ENCODE measurements around the gene WDR70.

Gene WDR70

GRCh38 chr5:37663538-37663937 is 284.4 kb downstream of the WDR70 start:
- ATAC-seq: no peak
- no peak for TF ChIP-seq ESRRG (CRISPR knock-in tag; IDR thresholded peaks at IDR 0.05)
- no peak for TF ChIP-seq ZNF8 (CRISPR knock-in tag; IDR thresholded peaks at IDR 0.05)
- no peak for TF ChIP-seq CSDC2 (CRISPR knock-in tag; IDR thresholded peaks at IDR 0.05)
- TF ChIP-seq, protein P1, sequence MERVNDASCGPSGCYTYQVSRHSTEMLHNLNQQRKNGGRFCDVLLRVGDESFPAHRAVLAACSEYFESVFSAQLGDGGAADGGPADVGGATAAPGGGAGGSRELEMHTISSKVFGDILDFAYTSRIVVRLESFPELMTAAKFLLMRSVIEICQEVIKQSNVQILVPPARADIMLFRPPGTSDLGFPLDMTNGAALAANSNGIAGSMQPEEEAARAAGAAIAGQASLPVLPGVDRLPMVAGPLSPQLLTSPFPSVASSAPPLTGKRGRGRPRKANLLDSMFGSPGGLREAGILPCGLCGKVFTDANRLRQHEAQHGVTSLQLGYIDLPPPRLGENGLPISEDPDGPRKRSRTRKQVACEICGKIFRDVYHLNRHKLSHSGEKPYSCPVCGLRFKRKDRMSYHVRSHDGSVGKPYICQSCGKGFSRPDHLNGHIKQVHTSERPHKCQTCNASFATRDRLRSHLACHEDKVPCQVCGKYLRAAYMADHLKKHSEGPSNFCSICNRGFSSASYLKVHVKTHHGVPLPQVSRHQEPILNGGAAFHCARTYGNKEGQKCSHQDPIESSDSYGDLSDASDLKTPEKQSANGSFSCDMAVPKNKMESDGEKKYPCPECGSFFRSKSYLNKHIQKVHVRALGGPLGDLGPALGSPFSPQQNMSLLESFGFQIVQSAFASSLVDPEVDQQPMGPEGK (CRISPR knock-in tag; IDR thresholded peaks at IDR 0.05; ENCODE audit: borderline replicate concordance): no peak

DNA sequence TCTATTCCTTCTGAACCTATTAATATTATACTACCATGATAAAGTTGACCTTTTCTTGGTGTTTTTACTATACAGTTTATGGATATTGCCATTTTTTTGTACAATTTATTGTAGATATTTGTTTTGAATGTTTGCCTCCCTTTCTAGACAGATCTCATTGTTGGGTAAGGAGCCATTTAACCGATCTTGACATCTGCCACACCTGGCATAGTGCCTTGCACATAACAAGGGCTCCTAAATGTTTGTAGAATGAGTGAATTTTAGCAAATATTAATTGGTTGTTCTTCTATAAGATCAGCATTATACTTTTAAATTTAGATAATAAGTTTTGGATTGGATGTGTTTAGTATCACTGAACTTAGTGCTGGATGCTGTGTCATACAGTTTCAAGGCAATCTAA is 285.4 kb downstream of the WDR70 start:
- TF ChIP-seq ISL1 (CRISPR knock-in tag; IDR thresholded peaks at IDR 0.05): no peak
- no peak for TF ChIP-seq CREB5 (CRISPR knock-in tag; IDR thresholded peaks at IDR 0.05; ENCODE audit: low read depth)
- no peak for TF ChIP-seq TOX (CRISPR knock-in tag; IDR thresholded peaks at IDR 0.05; ENCODE audit: borderline replicate concordance)
- no peak for ATAC-seq

- no peak for TF ChIP-seq ARNTL (CRISPR knock-in tag; IDR thresholded peaks at IDR 0.05; ENCODE audit: borderline replicate concordance, low read depth)
- TF ChIP-seq POU6F1 (CRISPR knock-in tag; IDR thresholded peaks at IDR 0.05; ENCODE audit: borderline replicate concordance, low read depth): no peak
- TF ChIP-seq OSR1 (CRISPR knock-in tag; IDR thresholded peaks at IDR 0.05): no peak
- TF ChIP-seq ZC3H10 (CRISPR knock-in tag; IDR thresholded peaks at IDR 0.05): no peak
- TF ChIP-seq BACH2 (CRISPR knock-in tag; IDR thresholded peaks at IDR 0.05; ENCODE audit: borderline replicate concordance): no peak
- no peak for TF ChIP-seq CREB5 (CRISPR knock-in tag; IDR thresholded peaks at IDR 0.05; ENCODE audit: low read depth)
- TF ChIP-seq ESRRG (CRISPR knock-in tag; IDR thresholded peaks at IDR 0.05): no peak
- no peak for TF ChIP-seq SNAI2 (CRISPR knock-in tag; IDR thresholded peaks at IDR 0.05)
- TF ChIP-seq TOX (CRISPR knock-in tag; IDR thresholded peaks at IDR 0.05; ENCODE audit: borderline replicate concordance): no peak
- TF ChIP-seq ZNF565 (CRISPR knock-in tag; conservative IDR thresholded peaks at IDR 0.05; ENCODE audit: low read depth): no peak
- no peak for TF ChIP-seq GLIS3 (CRISPR knock-in tag; IDR thresholded peaks at IDR 0.05)
- TF ChIP-seq ZFP30 (CRISPR knock-in tag; IDR thresholded peaks at IDR 0.05): no peak
- no peak for ATAC-seq
These were observed 286.2 kb downstream of the WDR70 start for GRCh38 chr5:37665272-37665671.

DNA sequence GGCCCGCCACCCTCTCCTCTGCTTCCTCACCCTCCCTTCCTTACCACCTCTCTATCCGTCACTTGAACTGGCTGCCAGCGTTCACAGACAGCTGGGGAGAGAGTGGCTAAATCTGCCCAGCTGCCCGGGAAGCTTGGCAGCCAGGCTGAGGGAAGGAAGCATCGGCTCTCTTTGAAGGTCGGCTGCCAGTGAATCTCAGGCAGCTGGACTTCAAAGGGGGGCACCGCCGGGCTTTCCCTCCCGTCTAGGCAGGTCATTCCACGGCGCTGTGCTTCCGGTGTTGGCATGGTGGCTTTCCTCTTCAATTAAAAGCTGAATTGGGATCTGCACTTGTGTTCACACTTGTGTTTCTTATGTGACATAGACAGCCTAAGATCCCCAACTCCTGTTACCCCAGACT is 286.8 kb downstream of the WDR70 start:
- TF ChIP-seq CREB5 (CRISPR knock-in tag; IDR thresholded peaks at IDR 0.05; ENCODE audit: low read depth) (no peak), ISL1 (CRISPR knock-in tag; IDR thresholded peaks at IDR 0.05) (no peak), POU6F1 (CRISPR knock-in tag; IDR thresholded peaks at IDR 0.05; ENCODE audit: borderline replicate concordance, low read depth) (no peak), BACH2 (CRISPR knock-in tag; IDR thresholded peaks at IDR 0.05; ENCODE audit: borderline replicate concordance) (no peak), ZNF8 (CRISPR knock-in tag; IDR thresholded peaks at IDR 0.05) (no peak), ZNF70 (CRISPR knock-in tag; IDR thresholded peaks at IDR 0.05) (no peak), OSR1 (CRISPR knock-in tag; IDR thresholded peaks at IDR 0.05) (no peak), ARNTL (CRISPR knock-in tag; IDR thresholded peaks at IDR 0.05; ENCODE audit: borderline replicate concordance, low read depth) (no peak), ZNF565 (CRISPR knock-in tag; conservative IDR thresholded peaks at IDR 0.05; ENCODE audit: low read depth) (no peak), TOX (CRISPR knock-in tag; IDR thresholded peaks at IDR 0.05; ENCODE audit: borderline replicate concordance) (no peak), ESRRG (CRISPR knock-in tag; IDR thresholded peaks at IDR 0.05) (no peak), ZFP30 (CRISPR knock-in tag; IDR thresholded peaks at IDR 0.05) (no peak)
- TF ChIP-seq, protein P1 (CRISPR knock-in tag; IDR thresholded peaks at IDR 0.05; ENCODE audit: borderline replicate concordance): no peak
- ATAC-seq: no peak
